Activated B cell treated with CpG ODN at 0.5 μM for 24 hours (primary cell): Measurements from ENCODE around the gene FAM171A2. TPM values are rescaled to one million over a fixed set of nuclear protein-coding genes. Genes with fewer than 3 reads are reported as not detected.

Experiments used
- ATAC-seq: fragments of 200-7000 bp; cut with Tn5 transposase; one replicate; pipeline ENCODE4 v1.10.0; 2021; ENCODE audit warnings: low read depth, mild to moderate bottlenecking, moderate library complexity
- CTCF ChIA-PET: fragments of 350-600 bp; sonication (Branson Sonifier 250); formaldehyde crosslinking; loops from one replicate; lab custom pipeline; 2021; ENCODE audit warnings: antibody characterized with exemption; lab: Charles Lee
- POLR2A ChIA-PET: fragments of 350-600 bp; sonication (Branson Sonifier 250); formaldehyde crosslinking; loops from one replicate; lab custom pipeline; 2021; ENCODE audit warnings: antibody characterized with exemption; lab: Charles Lee
- DNase-seq: peaks from one replicate; pipeline ENCODE4 v3.0.0; 2022
- H3K27ac Mint-ChIP-seq: one replicate; pipeline ENCODE4 v1.8.0; 2020; ENCODE audit warnings: mixed read lengths
- H3K27me3 Mint-ChIP-seq: one replicate; pipeline ENCODE4 v1.8.0; 2021; ENCODE audit warnings: mixed read lengths
- H3K36me3 Mint-ChIP-seq: one replicate; pipeline ENCODE4 v1.8.0; 2021; ENCODE audit warnings: low read depth, mixed read lengths
- H3K4me1 Mint-ChIP-seq: one replicate; pipeline ENCODE4 v1.8.0; 2021; ENCODE audit warnings: mixed read lengths
- H3K4me3 Mint-ChIP-seq: one replicate; pipeline ENCODE4 v1.8.0; 2020; ENCODE audit warnings: mild to moderate bottlenecking, mixed read lengths
- H3K9me3 Mint-ChIP-seq: one replicate; pipeline ENCODE4 v1.8.0; 2020; ENCODE audit warnings: mixed read lengths
- intact Hi-C: fragments of 100-400 bp; cut with micrococcal nuclease; formaldehyde crosslinking; loops from one replicate; pipeline ENCODE4 v1.15.1; 2024
- total RNA-seq: library from RNA; stranded (reverse); gene quantifications from 2 replicates; pipeline ENCODE4 v1.2.3, GENCODE V29; 2022
- TF ChIP-seq, protein P1 (sequence below): fragments of 200-600 bp; IDR thresholded peaks from one replicate; pipeline ENCODE4 v1.8.0; 2022; ENCODE audit warnings: antibody characterized with exemption, mild to moderate bottlenecking

FAM171A2 gene
- total RNA-seq, 1 donor from 2014 or later: 0.75 TPM

DNA sequence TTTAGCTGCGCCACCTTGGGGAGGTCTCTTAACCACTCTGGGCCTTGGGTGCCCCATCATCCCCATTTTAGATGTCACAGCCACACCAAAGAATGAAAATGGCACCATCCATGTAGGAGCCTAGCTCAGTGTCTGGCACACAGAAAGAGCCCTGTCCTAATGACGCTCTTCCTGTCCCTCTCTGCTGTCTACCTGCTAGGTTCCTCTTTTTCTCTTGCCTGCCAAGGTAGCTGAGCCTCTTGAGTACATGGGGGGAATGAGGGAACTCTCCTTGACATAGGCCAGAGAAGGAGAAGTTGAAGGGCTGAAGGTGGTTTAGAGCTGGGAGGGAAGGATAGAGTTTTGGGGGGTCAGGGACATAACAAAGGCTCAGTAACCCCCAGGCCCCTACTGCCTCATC lies 53.5 kb downstream of the FAM171A2 start:
- peaks cover 45% of the 10 kb centered on the region for H3K27me3 Mint-ChIP-seq
- ATAC-seq (no peak), DNase-seq (no peak)
- ChIA-PET CTCF (interaction anchor here (1.7 kb wide), 1 partner anchor 100 kb away, joined by 8 read pairs; no protein-coding TSS in a partner anchor), POLR2A (interaction anchor here (1.0 kb wide), 1 partner anchor 100 kb away, joined by 3 read pairs; no protein-coding TSS in a partner anchor)
- no peak overlapping the region for H3K27ac Mint-ChIP-seq
- intact Hi-C loops: no loop called here
- H3K4me3 Mint-ChIP-seq: no peak overlapping the region
- peaks cover 24% of the 10 kb centered on the region for H3K4me1 Mint-ChIP-seq
- H3K36me3 Mint-ChIP-seq: no peaks in the 10 kb centered on the region
- no peaks in the 10 kb centered on the region for H3K9me3 Mint-ChIP-seq
- TF ChIP-seq, protein P1, sequence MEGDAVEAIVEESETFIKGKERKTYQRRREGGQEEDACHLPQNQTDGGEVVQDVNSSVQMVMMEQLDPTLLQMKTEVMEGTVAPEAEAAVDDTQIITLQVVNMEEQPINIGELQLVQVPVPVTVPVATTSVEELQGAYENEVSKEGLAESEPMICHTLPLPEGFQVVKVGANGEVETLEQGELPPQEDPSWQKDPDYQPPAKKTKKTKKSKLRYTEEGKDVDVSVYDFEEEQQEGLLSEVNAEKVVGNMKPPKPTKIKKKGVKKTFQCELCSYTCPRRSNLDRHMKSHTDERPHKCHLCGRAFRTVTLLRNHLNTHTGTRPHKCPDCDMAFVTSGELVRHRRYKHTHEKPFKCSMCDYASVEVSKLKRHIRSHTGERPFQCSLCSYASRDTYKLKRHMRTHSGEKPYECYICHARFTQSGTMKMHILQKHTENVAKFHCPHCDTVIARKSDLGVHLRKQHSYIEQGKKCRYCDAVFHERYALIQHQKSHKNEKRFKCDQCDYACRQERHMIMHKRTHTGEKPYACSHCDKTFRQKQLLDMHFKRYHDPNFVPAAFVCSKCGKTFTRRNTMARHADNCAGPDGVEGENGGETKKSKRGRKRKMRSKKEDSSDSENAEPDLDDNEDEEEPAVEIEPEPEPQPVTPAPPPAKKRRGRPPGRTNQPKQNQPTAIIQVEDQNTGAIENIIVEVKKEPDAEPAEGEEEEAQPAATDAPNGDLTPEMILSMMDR: no peak

DNA sequence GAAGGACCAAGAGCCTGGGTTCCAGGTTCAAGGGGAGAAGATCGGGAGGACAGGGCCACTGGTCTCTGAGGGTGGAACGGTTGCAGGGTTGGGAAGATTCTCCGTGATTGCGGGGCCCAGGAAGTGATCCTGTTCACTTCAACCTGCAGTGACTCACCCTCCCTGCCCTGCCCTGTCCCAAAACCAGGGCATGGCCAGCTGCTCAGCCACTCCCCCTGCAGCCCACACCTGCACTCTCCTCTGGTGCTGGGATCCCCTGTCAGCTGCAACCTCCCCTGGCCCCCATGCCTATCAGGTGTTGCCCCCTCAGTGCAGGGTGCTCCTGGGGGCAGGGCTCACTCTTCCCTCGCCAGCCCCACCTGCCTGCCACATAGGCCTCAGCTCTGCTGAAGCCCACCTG lies 54.2 kb downstream of the FAM171A2 start:
- DNase-seq (no peak), ATAC-seq (no peak)
- H3K4me1 Mint-ChIP-seq: peaks cover 24% of the 10 kb centered on the region
- intact Hi-C loops: no loop called here
- no peaks in the 10 kb centered on the region for H3K36me3 Mint-ChIP-seq
- TF ChIP-seq, protein P1: no peak
- no peaks in the 10 kb centered on the region for H3K9me3 Mint-ChIP-seq
- H3K27me3 Mint-ChIP-seq: peaks cover 45% of the 10 kb centered on the region
- no peak overlapping the region for H3K4me3 Mint-ChIP-seq
- no peak overlapping the region for H3K27ac Mint-ChIP-seq
- ChIA-PET POLR2A (interaction anchor here (1.0 to 2.0 kb wide), 2 partner anchors 17 to 99 kb away, joined by 3 to 6 read pairs; no protein-coding TSS in a partner anchor), CTCF (interaction anchor here (1.7 kb wide), 1 partner anchor 100 kb away, joined by 8 read pairs; no protein-coding TSS in a partner anchor)

DNA sequence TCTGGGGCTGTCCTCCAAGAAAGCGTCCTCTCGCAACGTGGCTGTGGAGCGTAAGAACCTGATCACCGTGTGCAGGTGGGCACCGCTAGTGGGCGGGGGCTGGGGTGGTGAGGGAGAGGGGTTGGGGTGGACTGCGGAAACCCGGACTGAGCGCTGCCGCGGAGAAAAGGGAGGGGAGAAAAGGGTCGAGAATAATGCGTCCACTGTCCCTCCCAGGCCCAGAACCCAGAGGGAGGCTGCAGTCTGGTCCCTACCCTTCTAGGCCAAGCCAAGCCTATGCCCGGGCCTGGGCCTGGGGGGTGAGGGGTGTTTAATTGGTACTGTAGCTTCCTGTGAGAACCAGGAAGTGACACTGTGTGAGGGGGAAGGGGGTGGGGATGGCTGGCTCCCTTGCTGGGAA lies 54.8 kb downstream of the FAM171A2 start:
- intact Hi-C loops: loop anchor here (1.0 kb wide), 1 partner anchor 15 kb away; the partner anchor contains the start of gene SLC25A39
- Mint-ChIP-seq H3K27me3 (peaks cover 43% of the 10 kb centered on the region), H3K4me3 (peak overlapping the region; percentile 24), H3K9me3 (no peaks in the 10 kb centered on the region), H3K4me1 (peaks cover 24% of the 10 kb centered on the region), H3K27ac (no peak overlapping the region), H3K36me3 (no peaks in the 10 kb centered on the region)
- ChIA-PET POLR2A (interaction anchor here (1.0 to 2.0 kb wide), 3 partner anchors 18 to 98 kb away, joined by 3 to 8 read pairs (median 6); no protein-coding TSS in a partner anchor), CTCF (no interaction called here)
- TF ChIP-seq, protein P1: no peak
- no peak for DNase-seq
- ATAC-seq: no peak

DNA sequence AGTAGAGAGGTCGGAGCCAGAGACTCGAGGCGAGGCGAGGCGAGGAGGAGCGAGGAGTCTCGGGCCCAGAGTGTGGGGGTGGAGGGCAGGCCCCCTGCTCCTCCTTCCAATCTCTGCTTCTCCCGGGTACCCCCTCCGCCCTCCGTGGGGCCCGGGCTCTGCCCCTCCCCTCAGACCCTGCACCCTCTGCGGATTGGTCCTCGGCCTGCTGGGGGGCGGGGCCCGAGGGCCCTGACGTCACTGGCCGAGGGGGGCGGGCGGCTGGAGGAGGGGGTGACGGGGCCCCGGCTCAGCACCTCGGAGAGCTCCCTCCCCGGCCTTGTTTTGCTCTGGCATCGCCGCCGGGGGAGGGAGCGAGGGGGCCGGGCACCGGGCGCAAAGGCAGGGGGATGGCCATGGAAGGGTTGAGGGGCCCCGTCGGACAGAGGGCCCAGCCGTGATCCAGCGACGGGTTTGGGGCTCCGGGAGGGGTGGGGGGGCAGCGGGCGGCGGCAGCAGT lies 55.3 kb downstream of the FAM171A2 start, which contains the start of gene RUNDC3A:
TSS of gene RUNDC3A (plus strand) at position 282 of the 499 bp plus-strand sequence. CDS start 232 bp downstream, outside the sequence.
- peak; percentile 76 for DNase-seq
- ChIA-PET POLR2A (interaction anchor here (0.6 to 2.0 kb wide), 3 partner anchors 18 to 87 kb away, joined by 5 to 8 read pairs (median 6); no protein-coding TSS in a partner anchor), CTCF (no interaction called here)
- no peaks in the 10 kb centered on the region for H3K9me3 Mint-ChIP-seq
- TF ChIP-seq, protein P1: no peak
- intact Hi-C loops: loop anchor here (1.0 kb wide), 1 partner anchor 16 kb away; the partner anchor contains the start of gene SLC25A39
- H3K27ac Mint-ChIP-seq: no peak within 1 kb of the TSS
- H3K4me3 Mint-ChIP-seq: peak within 1 kb of the TSS; percentile 44
- ATAC-seq: peak; percentile 92
- peaks cover 24% of the 10 kb centered on the region for H3K4me1 Mint-ChIP-seq
- H3K36me3 Mint-ChIP-seq: no peaks in the 10 kb centered on the region
- peaks cover 42% of the 10 kb centered on the region for H3K27me3 Mint-ChIP-seq
